Fibroblast of lung (primary cell): ENCODE data around the gene MAMLD1.

Experiments
- EZH2 ChIP-seq: IDR thresholded peaks from 2 replicates; pipeline ENCODE4 v1.5.1; 2012; ENCODE audit warnings: low read length, control low read depth, mild to moderate bottlenecking; ENCODE audit errors: missing control alignments
- TF ChIP-seq, protein P1 (sequence below), 2 donors: IDR thresholded peaks in 1 of 2; conservative IDR thresholded peaks in 1 of 2; 1 replicate in 1 of 2; 2 replicates in 1 of 2; pipeline ENCODE4 v1.5.1; 2011 to 2012; ENCODE audit warnings: low read length in 2 of 2, control low read depth in 1 of 2, inconsistent platforms in 1 of 2, low read depth in 1 of 2, mild to moderate bottlenecking in 1 of 2

DNA sequence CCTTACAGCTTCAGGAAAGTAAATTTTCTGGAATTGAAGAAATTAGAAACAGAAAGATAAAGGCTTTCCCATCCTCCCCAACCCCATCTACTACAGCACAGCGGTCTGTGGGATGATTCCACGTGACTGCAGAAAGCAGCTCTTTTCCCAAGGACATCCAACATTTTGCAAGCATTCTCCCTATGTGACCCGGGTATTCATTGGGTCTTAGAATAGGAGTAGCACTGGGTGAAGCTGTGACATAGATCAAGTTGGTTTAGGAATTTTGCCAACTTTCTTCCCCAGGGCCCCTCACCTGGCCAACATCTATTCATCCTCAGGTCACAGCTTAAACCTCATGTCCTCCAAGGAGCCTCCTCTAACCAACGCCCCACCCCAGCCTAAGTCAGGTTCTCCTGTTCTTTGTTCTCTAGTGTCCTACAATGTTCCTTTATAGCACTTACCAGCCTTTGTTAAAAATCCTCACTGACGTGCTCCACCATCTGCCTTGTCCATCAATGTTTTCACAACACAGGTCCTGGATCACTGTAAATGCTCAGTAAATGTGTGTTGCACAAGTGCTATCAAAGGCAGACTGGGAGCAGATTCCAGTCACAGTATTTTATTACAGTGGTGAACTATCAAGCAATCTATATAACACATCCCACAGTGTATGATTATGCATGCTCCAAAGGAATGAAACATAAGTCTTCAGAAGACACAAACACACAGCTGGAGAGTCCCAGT is 124.4 kb downstream of the MAMLD1 start:
- TF ChIP-seq, protein P1, sequence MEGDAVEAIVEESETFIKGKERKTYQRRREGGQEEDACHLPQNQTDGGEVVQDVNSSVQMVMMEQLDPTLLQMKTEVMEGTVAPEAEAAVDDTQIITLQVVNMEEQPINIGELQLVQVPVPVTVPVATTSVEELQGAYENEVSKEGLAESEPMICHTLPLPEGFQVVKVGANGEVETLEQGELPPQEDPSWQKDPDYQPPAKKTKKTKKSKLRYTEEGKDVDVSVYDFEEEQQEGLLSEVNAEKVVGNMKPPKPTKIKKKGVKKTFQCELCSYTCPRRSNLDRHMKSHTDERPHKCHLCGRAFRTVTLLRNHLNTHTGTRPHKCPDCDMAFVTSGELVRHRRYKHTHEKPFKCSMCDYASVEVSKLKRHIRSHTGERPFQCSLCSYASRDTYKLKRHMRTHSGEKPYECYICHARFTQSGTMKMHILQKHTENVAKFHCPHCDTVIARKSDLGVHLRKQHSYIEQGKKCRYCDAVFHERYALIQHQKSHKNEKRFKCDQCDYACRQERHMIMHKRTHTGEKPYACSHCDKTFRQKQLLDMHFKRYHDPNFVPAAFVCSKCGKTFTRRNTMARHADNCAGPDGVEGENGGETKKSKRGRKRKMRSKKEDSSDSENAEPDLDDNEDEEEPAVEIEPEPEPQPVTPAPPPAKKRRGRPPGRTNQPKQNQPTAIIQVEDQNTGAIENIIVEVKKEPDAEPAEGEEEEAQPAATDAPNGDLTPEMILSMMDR (conservative IDR thresholded peaks at IDR 0.05 in 1 of 2, IDR thresholded peaks at IDR 0.05 in 1 of 2; ENCODE audit: low read depth in 1 of 2, low read length in 2 of 2): no peak
- TF ChIP-seq EZH2: no peak
